Measurements from ENCODE around the gene SLC18A3.
A peak's percentile ranks its signal among the peaks of the same experiment; 100 is the strongest.

Gene SLC18A3

DNA sequence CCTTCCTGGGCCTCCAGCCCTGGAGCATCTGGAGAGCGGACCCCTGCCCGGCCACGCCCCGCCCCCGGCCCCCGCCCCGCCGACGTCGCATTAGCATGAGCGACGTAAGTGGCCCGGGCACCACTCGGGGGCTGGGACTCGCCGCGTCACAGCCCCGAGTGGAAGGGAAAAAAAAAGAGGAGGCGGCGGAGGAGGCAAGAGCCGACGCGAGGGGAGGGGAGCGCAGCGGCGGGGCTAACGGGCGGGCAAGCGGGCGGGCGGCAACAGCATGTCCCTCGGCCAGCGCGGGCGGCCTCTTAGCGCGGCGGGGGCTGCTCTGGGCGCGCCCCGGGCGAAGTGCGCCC is at the start of gene SLC18A3:
SLC18A3 (plus strand) TSS at position 197 of the 344 bp plus-strand sequence. CDS start 431 bp downstream, outside the sequence.
- no peak for DNase-seq

- DNase-seq: no peak
Measured at GRCh38 chr10:49560526-49560925, 49.6 kb upstream of the SLC18A3 start.

DNA sequence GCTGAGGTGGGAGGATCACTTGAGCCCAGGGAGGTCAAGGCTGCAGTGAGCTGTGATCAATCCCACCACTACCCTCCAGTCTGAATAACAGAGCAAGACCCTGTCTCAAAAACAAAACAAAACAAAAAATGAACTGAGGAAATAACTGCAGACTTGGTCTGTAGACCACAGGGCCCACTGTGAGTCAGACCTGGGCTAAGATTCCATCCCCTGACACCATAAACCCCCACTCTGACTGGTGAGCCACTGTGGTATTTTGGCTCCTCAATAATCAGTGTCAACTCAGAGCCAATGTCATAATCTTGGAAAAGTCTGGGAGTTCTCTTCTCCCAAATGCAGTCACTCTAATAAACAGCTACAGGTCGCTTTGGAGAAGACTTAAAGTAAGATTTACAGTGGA is 47.2 kb upstream of the SLC18A3 start:
- DNase-seq: no peak

DNA sequence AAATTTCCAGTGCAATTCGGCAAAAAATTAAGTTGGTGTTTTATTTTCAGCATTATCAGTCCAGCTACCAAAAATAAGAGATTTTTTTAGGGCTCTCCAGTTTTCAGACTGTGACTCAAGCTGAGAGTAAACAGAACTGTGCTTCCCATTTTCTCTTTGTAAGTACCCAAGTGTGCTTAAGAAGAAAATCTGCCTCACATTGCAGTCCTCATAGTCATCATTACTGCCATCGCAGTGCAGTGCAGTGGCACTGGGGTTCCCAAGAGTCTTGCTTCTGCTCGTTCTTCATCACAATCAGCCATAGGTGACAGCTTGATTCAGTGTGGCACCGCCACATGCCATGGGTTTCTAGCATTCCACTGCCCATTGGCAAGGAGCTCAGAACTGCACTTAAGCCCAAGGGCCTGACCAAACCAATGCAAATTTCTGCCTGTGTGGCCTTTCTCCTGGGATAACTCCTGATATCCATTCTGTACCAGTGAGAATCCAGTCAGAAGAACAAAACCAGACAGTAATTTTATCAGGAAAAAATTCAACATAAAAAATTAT is 45.6 kb upstream of the SLC18A3 start:
- no peak for DNase-seq

GRCh38 chr10:49567810-49568209 is 42.3 kb upstream of the SLC18A3 start:
- no peak for DNase-seq

DNA sequence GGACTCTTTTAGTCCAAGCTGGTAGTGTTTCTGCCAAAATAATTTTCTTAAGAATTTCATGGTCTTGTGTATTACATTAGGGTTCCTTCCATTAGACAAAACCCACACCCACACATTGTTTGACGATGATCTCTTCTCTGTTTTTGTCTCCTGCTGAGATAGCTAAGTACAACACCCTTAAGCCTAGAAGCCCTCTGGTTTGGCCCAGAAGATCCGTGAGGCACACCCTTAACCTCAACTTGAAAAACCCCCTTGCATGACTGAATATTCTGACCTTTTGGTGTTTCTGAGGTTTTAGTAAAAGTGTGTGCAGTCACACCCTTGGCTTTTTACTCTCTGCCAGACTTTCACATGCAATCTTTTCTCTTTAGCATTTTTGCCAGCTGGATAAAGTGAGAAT is 41.9 kb upstream of the SLC18A3 start:
- no peak for DNase-seq

DNA sequence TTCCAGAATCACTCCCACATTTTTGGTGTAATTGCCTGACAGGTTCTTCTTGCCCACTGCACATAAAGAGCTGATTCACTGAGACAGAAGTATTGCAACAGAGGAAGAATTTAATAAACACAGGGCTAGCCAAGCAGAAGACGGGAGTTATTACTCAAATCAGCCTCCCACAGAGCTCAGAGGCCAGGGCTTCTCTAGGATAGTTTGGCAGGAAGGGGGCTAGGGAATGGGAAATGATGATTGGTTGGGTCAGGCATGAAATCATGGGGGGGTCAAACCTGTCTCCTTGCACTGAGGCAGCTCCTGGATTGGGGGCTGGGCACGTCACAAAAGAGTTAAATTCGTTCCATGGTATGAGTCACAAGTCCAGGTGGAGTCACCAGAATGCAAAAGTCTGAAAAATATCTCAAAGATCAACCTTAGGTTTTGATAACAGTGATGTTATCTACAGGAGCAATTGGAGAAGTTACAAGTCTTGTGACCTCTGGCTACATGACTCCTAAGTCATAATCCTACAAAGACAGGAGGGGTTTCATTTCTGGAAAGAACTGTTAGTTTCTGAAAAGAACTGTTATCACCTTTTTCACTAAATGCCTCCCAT is 41.0 kb upstream of the SLC18A3 start:
- DNase-seq: no peak

- no peak for DNase-seq
Measured at GRCh38 chr10:49571388-49571787, 38.7 kb upstream of the SLC18A3 start.

DNA sequence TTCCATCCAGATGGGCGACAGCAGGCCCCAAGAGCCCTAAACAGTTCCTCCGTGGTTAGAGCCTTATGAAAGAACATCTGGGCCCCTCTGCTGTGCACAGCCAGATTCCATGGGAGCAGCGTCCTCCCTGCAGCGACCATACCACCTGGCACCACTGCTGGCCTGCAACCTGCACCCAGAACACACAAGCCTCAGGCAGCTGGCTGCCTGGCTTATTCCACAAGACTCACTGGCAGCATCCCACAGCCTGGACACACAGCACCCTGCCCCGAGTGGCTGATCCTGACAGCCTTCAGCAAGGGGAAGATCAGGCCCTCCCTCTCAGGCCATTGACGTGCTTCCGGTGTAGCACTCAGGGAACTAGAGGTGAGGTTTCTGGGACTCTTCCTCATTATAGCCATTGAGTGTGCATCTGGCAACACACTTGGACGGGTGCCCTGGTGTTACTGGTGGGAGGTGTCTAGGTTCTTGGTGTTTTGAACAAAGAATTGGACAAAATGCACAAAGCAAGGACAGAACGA is 37.5 kb upstream of the SLC18A3 start:
- no peak for DNase-seq

DNA sequence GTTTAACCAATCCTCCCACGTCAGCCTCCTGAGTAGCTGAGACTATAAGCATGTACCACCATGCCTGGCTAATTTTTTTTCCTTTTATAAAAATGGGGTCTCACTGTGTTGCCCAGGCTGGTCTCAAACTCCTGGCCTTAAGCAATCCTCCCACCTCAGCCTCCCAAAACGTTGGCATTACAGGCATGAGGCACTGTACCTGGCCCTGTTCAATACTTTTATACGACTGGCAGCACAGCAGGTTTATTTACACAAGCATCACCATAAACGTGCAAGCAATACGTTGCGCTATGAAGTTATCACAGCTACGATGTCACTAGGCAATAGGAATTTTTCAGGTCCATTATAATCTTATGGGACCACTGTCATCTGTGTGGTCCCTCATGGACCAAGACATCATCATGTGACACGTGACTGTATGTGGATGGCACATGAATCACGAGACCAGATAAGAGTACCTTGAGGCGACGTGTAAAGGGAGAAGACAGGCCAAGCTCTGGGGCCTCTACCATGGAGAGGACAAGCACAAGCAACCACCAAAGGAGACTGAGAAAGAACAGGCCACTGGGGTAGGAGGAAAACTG is 34.5 kb upstream of the SLC18A3 start:
- no peak for DNase-seq

- DNase-seq: no peak
Measured at GRCh38 chr10:49577182-49577925, 32.8 kb upstream of the SLC18A3 start.

GRCh38 chr10:49578392-49578791 is 31.7 kb upstream of the SLC18A3 start:
- DNase-seq: no peak

DNA sequence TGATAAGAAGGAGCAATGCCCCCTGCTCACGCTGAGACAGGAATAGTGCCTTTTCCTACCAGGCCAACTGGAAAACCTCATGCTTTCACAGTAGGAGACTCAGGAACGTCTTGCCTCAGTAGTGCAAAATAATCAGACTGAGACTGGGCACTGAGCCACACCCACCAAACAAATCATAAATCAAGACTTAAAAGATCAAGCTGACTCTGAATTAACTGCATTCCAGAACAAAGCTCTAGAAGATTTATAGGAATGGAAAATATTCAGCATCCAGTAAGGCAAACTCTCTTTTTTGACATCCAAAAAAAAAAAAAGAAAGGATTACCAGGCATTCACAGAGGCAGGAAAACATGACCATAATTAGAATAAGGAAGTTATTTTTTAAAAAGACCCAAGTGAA is 30.5 kb upstream of the SLC18A3 start:
- no peak for DNase-seq

- DNase-seq: no peak
Measured at GRCh38 chr10:49585387-49585786, 24.7 kb upstream of the SLC18A3 start.

DNA sequence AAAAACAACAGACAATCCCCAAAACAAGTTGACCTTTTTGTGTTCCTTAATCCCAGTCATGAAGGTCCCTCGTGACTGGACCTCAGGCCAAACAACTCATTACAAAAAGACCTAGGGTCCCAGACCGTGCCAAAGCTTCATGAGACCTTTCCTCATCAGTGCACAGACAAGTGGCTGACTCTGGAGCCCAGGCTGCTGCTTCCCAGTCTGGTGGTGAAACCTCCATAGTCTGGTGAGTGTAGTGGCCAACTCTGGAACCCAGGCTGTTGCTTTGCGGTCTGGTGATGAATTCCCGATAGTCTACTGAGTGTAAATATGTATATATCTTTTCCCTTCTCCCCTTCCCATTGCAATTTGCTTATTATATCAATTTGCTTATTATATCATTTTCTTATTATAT is 22.1 kb upstream of the SLC18A3 start:
- DNase-seq: no peak

DNA sequence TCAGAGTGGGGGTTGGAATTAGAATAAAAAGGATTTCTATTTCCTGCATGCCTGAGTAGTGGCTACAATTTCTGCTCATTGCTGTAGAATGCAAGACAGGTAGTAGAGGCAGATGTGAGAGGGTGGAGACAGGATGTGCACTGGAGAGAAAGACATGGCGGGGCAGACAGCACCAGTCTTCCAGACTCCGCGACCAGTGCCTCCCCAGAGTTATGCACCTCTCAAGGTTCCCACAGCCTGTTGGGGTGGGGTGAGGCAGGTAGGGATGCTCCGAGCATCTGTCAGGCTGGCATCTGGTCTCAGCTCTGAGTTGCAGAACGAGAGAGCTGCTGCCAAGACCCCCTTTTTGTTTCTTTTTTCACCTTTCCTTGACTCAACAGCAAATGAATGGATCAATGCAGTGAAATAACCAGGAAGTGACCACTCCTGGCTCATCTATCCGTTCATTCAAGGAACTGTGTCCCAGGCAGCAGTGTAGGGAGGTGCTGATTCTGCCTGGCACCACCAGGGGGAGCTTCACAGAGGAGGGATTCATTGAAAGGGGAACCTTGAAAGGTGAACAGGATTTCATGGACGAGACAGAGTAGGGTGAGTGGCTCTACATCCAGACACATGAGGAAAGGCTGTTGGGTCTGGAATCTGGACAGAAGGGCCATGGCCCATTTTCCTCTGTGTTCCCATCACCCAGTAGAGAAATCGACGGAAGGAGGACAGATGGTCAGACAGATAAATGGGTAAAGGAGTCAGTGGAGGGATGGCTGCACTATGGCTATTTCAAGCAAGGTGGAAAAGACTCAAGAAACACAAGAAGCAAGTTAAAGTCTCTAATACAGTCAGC is 17.2 kb upstream of the SLC18A3 start:
- peak; percentile 66 to 69 for DNase-seq

DNA sequence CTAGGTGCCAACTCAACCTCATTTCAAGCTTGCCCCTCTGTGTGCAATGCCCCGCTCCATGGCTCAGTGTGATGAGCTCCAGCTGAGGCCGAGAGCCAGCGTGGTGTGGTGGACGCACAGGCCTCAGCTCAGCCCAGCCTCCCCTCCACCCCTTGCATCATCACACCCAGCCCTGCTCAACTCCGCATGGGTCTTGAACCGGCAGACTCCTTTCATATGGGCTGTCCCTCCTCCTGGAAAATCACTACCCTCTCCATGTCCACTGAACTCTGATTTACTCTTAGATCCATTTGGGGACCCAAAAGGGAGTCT is 16.6 kb upstream of the SLC18A3 start:
- DNase-seq: no peak

DNA sequence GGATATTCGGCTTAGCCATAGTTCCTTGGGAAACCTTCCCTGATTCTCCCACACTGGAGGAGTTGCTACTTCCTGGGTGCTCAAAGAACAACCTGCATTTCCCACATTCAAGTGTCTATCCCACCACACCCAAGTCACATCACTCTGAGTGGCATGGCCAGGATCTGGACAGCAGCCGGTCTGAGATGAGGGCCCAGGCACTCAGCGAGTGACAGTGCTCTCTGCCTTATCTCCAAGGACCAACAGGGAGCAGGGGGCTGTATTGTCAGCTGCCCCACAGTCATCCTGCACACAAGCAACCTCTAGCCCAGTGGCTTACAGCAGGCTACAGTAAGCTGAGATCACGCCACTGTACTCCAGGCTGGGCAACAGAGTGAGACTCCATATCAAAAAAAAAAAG is 16.1 kb upstream of the SLC18A3 start:
- DNase-seq: no peak

- DNase-seq: peak; percentile 28 to 43
Measured at GRCh38 chr10:49594594-49594993, 15.5 kb upstream of the SLC18A3 start.

DNA sequence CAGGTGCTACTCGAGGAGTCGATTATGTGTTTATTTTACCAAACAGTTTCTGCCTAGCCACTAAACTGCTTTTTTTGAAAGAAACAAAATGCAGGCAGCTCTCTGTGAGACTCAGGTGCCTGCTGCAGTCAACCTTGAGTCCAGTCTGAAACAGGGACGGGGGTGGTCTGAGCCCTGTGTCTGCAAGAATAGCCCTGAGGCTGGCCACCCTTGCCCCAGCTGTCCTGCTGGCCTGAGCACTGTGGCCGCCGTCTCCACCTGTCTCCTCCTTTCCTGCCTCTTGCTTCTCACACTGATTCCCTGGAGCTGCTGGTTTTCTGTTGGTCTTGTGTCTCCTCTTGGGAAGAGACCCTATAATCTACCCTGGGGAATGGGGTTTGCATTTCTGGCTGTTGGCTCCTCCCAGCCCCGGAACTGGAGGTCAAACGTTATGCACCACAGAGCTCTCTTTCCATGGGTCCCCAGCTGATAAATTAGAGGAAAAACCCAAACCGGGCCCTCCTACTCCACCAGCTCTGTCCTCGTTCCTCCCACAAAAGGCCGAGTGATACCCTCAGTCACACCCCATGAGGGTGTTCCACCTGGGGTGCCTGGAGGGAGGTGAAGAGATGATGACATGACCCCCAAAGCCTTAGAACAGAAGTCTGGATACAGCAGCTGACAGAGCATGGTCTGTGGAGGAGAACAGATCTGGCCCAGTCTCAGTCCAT is 15.0 kb upstream of the SLC18A3 start:
- DNase-seq: no peak

DNA sequence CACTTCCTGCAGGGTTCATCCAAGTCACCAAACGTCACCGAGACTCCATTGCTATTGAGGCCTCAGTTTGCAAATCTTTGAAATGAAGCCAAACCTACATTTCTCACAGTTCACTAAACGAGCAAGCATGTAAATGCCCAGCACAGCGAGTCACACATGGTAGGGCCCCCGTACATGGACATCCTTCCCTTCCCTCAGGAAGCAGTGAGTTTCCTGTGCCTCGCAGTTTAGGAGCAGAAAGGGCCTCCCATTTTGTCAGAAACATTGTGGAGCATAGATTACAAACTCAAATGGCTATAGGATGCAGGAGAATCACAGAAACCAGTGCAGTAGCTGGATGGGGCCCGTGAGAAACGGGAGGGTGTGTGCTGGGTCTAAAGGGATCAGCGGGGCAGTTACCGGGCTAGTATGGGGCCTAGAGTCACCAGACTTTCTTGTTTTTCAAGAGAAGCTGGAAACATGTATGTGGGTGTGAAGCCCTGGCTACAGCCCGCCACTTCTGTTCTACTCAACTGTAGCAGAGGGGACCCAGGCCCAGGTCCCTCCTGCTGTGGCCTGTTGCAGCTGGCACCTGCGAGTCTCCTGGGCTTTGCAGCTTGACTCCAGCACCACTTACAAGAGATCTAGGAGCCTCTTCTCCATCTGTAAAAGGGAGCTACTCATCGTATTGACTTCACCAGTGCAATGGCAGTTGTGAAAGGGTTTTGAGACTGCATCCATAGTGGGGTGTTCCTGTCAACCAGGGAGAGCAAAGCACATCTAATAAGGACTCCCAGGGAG is 14.2 kb upstream of the SLC18A3 start:
- DNase-seq: no peak

GRCh38 chr10:49596493-49596809 is 13.7 kb upstream of the SLC18A3 start:
- no peak for DNase-seq
